Fibroblast of skin of right biceps (primary cell): ENCODE data around the gene SARNP.
"Not testable (repeated sequence)": the region's sequence is repeated elsewhere in the genome, so short reads cannot be mapped to it uniquely, and the experiment has no call there.

ENCODE experiments used
- DNase-seq: peaks from one replicate; pipeline ENCODE4 v3.0.0-alpha.2; 2013

Gene SARNP

DNA sequence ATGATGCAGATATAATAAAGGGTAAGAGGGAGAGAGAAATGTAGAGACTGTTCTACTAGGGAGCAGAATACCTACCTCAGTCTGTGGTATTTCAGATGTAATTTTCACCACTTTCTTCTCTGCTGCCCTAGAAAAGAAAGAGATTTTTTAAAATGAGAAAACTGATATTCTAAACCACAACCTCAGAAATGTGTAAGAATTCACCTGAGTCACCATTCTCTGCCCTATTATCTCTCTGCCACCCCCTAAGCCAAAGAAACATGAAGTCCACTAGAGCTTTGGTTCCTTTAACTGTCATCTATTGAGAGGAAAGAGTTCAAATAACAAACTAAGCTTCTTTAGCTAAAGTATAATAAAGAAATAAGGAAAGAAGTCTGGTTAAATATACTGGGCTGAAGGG lies 21.6 kb downstream of the SARNP start:
- DNase-seq = no peak

DNA sequence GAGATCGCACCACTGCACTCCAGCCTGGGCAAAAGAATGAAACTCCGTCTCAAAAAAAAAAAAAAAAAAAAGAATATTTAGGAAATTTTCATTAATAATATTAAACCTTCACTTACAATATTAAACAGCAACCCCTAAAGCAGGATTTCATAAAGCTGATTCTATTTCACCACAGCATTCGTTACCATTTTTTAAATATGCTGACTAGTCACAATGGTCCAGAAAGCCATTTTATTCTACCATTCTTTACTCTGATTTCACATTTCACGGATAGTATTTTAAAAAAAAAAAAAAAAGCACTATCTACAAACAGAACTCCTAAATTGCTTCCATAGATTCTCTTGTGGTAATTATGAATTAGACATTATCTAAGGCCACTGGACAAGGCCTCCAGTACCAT lies 27.6 kb downstream of the SARNP start:
- no peak for DNase-seq

DNA sequence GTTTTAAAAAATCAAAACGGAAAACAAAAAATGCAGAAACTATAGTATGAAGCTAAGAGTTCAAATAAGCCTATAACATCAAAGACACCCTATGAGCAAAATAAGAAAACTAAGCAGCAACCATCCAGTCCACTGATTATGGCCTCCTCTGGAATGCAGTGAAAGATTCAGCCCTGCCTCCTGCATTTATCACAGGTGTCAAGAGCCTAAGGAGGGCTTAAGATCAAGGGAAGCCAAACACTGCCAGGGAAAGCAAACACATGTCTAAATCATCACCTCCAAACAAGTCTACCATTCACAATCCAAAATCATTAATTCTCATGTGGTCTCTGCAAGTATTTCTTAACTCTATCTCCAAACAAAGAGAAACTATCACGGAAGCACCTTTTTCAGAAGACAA lies 28.4 kb downstream of the SARNP start:
- DNase-seq = no peak

DNA sequence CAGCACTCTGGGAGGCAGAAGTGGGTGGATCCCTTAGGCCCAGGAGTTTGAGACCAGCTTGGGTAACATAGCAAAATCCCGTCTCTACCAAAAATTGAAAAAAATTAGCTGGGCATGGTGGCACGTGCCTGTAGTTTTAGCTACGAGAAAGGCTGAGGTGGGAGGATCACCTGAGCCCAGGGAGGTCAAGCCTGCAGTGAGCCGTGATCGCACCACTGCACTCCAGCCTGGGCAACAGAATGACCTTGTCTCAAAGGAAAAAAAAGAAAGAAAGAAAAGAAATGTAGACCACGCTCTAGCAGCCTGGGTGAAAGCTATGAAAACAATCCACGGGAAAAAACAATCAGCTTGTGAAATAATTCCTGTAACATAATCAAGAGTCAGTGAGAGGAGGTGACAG lies 29.0 kb downstream of the SARNP start:
- DNase-seq = no peak

DNA sequence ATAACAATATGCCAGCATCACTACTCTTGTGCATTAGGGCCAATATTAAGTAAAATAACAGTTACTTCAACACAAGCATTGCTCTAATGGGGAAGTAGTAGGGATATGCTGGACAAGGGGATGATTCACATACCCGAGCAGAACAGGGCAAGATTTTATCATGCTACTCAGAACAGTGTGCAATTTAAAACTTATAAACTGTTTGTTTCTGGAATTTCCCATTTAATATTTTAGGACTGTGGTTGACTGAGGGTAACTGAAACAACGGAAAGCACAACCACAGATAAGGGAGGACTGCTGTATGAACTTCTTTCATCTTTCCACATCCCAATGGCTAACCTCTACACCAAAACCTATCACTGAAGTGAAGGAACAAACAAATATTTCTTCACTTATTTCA lies 36.8 kb downstream of the SARNP start:
- DNase-seq = no peak

DNA sequence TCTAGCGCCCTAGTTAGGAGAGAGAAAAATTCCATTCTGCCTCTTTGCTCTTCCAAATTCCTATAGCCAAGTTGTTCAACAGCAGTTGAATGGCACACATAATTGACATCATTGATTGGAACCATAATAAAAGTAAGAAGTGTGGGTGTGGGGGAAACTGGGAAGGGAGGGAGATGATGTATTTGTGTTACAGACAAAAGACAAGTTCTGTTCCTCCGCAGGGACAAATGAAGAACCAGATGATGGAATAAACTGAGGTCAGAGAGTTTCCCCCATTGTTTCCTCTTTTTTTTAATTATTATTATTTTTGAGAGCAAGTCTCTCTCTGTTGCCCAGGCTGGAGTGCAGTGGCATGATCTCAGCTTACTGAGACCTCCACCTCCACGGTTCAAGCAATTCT lies 39.7 kb downstream of the SARNP start:
- no peak for DNase-seq

DNA sequence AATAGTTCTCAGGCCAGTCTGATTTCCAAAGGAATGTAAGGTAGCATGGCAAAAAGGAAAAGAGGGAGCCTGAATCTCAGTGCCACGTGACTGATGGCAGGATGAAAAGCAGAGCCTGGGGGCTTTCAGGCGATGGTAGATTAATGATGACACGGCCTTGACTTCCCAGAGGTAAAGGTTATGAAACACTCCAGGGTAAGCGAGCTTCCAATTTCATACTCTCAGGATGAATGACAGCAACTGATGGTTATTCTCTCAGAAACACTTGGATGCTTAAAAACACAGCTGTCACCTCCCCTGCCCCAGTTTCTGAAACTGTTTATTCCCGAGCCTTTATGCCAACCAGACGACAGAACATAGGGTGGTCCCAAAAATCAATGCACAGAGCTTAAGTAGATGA lies 45.8 kb downstream of the SARNP start:
- no peak for DNase-seq

DNA sequence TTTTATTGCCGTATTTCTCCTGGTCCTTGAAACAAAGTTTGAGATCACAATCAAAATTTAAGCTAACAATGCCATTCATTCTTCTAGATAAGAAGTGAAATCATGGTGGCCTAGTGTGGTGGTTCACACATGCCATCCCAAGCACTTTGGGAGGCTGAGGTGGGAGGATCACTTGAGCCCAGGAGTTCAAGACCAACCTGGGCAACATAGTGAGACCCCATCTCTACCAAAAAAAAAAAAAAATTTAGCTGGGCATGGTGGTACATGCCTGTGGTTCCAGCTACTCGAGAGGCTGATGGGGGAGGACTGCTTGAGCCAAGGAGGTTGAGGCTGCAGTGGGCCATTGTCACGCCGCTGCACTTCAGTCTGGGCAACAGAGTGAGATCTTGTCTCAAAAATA lies 50.4 kb downstream of the SARNP start:
- no peak for DNase-seq

DNA sequence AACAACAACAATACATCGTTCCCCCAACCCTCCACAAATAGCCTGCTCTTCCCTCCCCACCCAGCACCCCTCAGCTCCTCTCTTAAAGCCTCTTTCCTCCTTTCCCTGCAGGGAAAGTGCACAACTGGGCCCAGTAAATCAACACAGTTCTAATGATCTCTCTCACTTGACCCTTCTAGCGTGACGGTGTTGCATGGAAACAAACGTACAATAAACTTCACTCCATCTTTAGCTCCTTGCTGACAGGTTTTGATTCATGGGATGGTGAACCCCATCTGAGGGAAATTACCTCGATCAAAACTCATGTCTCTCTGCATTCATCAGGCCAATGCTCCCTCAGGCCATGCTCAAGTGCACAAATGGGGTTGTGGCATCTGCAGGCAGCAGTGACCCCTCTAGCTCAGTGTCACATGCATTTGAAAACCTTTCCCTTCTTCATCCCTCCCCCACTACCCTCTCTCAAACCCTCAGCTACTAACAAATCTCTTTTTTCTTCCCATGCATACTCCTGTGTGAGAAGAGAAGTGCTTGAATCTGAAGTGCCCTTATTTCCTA lies 51.7 kb downstream of the SARNP start:
- DNase-seq = no peak

DNA sequence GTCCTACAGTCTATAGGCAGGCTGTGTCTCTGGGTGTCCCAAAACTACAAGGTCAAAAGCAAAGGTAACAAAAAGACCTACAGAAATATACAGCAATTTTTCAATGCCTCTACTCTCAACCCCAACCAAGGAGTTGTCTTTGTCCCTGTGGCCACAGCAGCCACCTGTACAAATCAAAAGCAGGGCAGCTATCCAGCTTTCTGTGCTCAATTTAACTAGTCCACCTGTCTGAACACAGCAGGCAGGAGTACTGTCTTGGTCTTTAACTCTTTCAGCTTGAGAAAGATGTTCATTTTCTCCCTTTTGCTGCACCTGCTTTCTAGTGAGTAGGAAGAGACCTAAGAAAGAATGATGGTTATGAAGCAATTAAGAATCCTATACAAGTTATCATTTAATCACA lies 54.9 kb downstream of the SARNP start:
- DNase-seq = no peak

DNA sequence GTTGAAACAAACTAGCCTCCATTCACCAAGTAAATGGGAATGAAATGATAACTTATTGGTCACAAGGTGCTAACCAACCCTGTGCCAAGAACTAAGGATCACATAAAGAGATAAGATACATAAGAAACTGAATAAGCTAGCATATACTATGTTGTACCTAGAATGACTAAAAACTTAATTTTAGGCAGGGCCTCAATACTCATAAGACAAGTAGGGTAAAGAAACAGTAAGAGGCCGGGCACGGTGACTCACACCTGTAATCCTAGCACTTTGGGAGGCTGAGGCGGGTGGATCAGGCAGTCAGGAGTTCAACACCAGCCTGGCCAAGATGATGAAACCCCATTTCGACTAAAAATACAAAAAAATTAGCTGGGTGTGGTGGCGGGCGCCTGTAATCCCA lies 56.9 kb downstream of the SARNP start:
- DNase-seq = no peak

DNA sequence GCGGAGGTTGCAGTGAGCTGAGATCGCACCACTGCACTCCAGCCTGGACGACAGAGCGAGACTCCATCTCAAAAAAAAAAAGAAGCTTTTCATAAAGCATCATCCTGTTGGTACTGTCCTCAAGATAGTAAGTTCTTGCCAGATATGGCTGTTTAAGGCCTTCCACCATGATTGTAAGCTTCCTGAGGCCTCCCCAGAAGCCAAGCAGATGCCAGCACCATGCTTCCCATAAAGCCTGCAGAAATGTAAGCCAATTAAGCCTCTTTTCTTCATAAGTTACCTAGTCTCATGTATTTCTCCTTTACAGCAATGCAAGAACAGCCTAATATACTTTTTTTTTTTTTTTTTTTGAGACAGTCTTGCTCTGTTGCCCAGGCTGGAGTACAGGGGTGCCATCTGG lies 58.9 kb downstream of the SARNP start:
- not testable (repeated sequence) for DNase-seq

DNA sequence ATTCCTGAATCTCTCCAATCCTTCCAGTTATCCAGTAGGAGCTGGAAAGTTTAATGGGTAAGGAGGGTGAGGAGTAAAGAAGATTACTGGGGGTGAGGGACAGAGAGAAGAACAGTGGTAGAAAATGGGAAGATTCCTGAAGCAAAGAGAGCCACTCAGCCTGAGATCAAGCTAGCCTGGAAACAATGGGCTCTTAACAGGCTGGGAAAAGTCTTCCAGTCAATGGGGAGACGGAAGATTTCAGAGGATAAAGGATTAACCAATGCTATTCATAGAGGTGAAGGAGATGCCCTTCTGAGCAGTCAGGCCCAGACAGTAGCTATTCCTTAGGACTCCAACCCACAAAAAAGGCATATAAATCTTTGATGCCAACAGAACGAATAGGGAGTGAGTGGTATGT lies 59.8 kb downstream of the SARNP start:
- DNase-seq = no peak

DNA sequence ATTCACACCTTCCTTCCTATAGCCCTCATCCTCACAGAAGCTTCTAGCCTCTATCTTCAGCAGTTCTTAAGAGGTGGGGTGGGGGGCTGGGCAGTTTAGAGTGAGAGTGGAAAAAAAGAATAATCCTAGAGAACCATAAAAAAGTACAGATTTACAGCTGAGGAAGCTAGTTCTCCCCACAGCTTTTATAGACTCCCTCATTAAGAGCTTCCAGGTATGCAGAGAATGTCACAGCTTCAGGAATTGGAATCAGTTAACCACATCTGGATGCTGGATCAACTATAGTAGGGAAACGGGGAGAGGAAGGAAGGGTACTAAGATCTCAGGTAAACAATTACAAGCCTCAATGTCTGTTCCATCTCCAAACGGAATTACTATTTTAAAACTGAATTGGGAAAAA lies 62.3 kb downstream of the SARNP start:
- DNase-seq = no peak

DNA sequence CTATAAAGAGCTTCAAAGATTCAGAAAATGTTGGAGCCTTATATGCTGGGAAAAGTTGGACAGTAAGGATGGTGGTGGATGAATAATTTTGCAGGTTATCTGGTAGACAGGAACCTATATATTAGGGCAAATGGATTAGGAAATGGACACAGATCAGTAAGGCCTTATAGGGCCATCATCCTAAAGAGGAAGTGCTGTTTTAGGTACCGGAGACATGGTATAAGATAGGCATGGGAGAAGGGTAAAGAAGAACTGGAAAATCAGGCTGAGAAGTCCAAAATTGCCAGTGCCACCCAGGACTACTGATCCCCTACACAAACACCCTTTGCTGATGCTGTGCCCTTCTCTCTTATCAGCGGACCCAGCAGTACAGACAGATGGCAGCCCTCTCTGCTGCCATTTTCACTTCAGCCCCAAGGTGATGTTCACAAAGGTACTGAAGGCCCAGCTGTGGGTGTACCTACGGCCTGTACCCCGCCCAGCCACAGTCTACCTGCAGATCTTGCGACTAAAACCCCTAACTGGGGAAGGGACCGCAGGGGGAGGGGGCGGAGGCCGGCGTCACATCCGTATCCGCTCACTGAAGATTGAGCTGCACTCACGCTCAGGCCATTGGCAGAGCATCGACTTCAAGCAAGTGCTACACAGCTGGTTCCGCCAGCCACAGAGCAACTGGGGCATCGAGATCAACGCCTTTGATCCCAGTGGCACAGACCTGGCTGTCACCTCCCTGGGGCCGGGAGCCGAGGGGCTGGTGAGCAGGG lies 69.1 kb downstream of the SARNP start:
- no peak for DNase-seq

DNA sequence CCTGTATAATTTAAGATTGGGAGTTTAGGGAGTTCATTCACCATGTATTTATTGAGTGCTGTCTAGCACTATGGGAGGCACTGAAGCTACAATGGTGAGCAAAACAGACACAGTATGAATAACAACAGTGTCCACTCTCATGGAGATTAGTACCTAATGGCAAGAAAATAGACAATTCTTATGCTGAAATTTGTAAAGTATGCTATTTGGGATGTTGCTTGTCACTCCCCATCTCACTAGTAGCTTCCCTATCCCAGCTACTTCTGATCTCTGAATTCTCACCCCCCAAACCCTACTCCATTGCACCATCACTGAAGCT lies 70.7 kb downstream of the SARNP start:
- DNase-seq = no peak

DNA sequence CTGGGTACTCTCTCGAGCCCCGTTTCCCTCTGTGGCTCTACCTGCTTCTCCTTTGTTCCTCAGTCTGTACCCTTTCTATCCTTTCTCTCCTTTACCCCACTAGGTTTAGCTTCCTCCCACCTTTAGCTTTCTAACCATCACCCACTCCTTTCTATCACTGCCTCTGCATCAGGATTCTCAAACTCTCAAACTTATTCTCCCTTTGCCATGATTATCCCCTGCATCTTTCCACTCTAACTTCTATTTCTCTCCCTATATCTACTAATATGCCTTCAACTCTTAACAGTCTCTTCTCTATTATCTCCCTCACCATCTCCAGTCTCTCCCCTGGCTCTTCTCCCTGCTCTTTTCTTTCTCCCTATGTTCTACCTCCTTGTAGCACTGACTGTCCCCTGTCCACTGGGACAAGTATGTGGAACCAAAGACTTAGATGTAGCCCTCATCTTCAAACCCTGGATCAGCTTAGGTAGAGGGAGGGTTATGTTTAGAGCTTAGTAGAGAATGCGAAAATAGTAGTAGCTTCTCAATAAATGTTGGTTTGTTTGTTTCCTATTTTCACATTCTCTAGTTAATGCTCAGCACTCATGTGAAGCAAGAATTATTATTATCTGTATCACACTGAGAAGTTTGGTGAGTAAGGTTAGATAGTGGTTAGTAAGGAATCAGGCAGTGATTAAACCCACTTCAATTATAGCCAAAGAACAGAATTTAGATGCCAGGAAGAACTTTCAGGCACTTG lies 71.2 kb downstream of the SARNP start:
- no peak for DNase-seq

DNA sequence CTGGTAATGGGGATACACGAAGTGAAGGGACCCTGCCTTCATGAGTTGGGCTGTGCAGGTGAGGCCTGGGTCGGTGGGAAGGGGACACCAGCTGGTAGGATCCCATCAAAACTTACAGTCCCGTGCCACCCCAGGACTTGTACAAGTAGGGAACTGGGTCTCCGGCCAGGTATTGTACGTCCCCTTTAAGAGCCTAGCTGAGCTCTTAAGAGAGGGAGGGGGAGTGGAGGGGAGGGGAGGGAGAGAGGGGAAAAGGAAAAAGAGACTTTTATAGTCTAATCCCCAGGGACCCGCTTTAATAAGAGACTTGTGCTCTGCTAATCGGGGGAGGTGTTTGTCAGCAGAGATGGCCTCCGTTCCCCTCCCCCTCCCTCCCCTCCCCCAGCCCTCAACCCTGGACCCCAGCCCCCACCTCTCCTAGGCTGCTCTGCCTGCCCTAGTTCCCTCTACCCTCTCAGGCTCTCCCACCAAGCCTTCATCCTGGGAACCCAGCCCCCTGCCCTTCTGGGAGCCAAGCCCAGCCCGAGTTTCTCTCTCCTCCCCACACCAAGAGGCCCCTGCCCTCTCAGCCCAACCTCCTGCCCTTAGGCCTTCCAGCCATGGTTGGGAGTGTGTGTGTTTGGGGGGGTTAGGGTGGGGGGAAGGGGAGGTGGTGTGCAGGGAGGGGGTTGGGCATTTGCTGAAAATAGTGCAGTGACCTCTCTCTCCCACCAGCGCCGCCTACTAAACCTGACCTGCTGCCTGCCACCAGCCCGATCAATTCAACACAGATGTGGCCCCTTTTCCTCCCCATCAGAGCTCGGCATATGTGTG lies 72.0 kb downstream of the SARNP start:
- DNase-seq = peak; percentile 75

DNA sequence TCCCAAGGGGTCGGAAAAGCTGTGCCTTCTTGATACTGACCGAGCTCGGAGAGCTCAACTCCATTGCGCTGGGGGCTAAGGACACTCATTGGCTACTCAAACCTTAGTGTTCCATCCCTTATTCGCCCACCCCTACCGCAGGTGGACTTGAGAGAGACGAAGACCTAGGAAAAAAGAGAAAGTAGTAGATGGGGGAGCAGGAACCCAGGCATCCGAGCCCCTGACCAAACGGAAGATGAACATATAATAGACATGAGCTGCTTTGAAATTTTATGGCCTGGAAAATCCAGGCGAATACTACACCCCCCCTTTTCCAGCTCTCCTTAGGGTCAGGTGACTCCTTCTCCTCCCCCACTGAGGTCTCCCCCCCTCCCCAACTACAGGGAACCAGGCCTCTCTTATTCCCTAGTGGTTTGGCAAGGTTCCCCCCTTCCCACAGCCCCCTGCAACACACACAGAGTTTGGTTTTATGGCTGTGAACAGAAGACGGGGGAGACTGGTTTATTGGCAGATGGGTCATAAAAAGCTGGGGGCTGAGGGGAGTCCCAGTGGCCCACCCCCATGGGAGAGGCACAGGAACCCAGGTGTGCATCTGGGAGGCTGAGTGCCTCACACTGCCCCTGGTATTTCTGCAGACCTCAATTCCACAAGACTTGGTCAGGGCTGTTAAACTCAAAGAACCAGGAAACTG lies 73.0 kb downstream of the SARNP start:
- no peak for DNase-seq

DNA sequence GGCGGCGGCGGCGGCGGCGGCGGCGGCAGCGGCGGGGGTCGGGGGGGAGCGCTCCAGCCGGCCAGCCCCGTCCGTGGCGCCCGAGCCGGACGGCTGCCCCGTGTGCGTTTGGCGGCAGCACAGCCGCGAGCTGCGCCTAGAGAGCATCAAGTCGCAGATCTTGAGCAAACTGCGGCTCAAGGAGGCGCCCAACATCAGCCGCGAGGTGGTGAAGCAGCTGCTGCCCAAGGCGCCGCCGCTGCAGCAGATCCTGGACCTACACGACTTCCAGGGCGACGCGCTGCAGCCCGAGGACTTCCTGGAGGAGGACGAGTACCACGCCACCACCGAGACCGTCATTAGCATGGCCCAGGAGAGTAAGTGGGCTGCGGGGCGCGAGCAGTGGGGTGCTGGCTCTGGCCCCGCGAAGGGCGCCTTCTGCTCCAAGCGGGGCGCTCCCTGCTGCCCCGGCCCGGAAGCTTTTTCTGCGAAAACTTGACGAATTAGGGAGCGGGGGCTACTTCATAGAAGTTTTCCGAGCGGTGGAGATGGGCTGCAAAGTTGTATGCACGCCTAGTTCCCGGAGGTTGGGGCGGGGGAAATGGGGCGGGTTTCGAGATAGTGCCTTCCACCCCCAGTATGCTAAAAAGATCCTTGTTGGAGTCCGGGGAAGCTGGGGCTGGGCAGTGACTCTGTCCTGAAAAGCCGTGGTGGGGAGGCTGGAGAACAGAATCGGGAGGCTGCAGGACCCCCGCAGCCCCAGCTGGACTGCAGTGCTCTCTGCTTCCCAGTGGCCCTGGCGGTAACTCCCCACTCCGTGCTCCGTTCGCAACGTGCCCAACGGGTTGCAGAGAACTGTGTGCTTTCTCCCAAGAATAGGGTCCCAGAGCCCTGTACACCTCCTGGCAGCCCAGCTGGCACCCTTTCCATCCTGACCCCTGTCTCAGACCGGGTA lies 73.9 kb downstream of the SARNP start:
- DNase-seq = peak; percentile 72

DNA sequence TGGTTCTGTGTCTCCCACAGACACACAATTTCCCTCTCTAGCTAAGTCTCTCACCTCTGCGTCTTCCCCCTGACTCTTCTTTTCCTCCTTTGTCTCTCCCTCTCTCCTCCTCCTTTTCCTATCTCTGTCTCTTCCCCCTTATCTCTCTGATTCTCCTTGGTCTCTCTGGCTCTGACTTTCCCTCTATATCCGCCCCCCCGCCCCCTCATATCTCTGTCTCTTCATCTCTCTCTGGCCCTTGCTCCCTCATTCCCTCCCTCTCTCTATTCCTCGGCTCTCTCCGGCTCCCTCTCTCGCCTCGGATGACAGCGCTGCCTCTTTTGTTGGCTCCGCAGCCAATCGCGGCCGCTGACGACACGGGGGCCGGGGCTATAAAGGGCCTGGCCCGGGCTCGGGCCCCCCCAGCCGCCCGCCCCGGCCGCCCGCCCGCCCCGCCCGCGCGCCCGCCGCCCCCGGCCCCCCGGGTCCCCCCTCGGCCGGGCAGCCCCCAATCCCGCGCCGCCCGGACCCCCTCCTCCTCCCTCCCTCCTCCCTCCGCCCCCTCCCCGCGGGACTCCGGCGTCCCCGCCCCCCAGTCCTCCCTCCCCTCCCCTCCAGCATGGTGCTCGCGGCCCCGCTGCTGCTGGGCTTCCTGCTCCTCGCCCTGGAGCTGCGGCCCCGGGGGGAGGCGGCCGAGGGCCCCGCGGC lies 74.7 kb downstream of the SARNP start, which contains the start of gene GDF11:
GDF11 (plus strand) TSS at position 404 of the 687 bp plus-strand sequence; CDS start at position 599, 195 bp downstream.
- peak; percentile 86 for DNase-seq
